IMR-90 (cell line): Measurements from ENCODE around the gene SLC9A7. TPM values are rescaled to one million over a fixed set of nuclear protein-coding genes. Genes with fewer than 3 reads are reported as not detected.
A peak's percentile ranks its signal among the peaks of the same experiment; 100 is the strongest.

ENCODE experiments used
- ATAC-seq: fragments of 200-7000 bp; cut with Tn5 transposase; 2 replicates; pipeline ENCODE4 v1.9.1; 2020; ENCODE audit warnings: low read depth, mild to moderate bottlenecking, moderate library complexity
- BruUV-seq: library from RNA; stranded (reverse); fragments of 400-500 nt; replicated peaks from 2 replicates; lab custom pipeline; 2021; lab: Mats Ljungman, UMichigan
- CTCF ChIA-PET: fragments of 300-600 bp; formaldehyde crosslinking; extraction: SDS; loops from one replicate; lab custom pipeline; 2021; ENCODE audit warnings: antibody characterized with exemption; lab: Yijun Ruan, JAX
- POLR2A ChIA-PET: fragments of 300-600 bp; sonication (Branson Sonifier 250); formaldehyde crosslinking; loops from one replicate; lab custom pipeline; 2022; ENCODE audit warnings: antibody characterized with exemption; ENCODE audit not compliant: unreplicated experiment; lab: Charles Lee
- DNase-seq: peaks from one replicate; pipeline ENCODE4 v3.0.0; 2013
- H2AFZ ChIP-seq: replicated peaks from 2 replicates; pipeline ENCODE3; 2013; ENCODE audit warnings: low read length, mild to moderate bottlenecking; ENCODE audit not compliant: poor library complexity
- H2AK5ac ChIP-seq: 2 replicates; pipeline ENCODE4 v1.6.1; 2013; ENCODE audit warnings: low read depth, low read length, inconsistent platforms
- H2AK9ac ChIP-seq: replicated peaks from 2 replicates; pipeline ENCODE3; 2013; ENCODE audit warnings: mild to moderate bottlenecking, low read depth, low read length, moderate library complexity; ENCODE audit not compliant: poor library complexity
- H2BK120ac ChIP-seq: 2 replicates; pipeline ENCODE4 v1.6.1; 2013; ENCODE audit warnings: low read depth, low read length, inconsistent platforms
- H2BK15ac ChIP-seq: 3 replicates; pipeline ENCODE4 v1.6.1; 2013; ENCODE audit warnings: low read depth, low read length, inconsistent platforms
- H2BK20ac ChIP-seq: 2 replicates; pipeline ENCODE4 v1.6.1; 2013; ENCODE audit warnings: low read depth, mild to moderate bottlenecking, inconsistent platforms, low read length, moderate library complexity
- H2BK5ac ChIP-seq: 2 replicates; pipeline ENCODE4 v1.6.1; 2013; ENCODE audit warnings: mild to moderate bottlenecking, low read depth, low read length, inconsistent platforms; ENCODE audit not compliant: poor library complexity, severe bottlenecking
- H3K14ac ChIP-seq: replicated peaks from 2 replicates; pipeline ENCODE4 v1.6.1; 2013; ENCODE audit warnings: low read depth, low read length, inconsistent platforms
- H3K18ac ChIP-seq: 2 replicates; pipeline ENCODE4 v1.6.1; 2013; ENCODE audit warnings: low read depth, low read length, control low read depth
- H3K23ac ChIP-seq: 2 replicates; pipeline ENCODE4 v1.6.1; 2013; ENCODE audit warnings: low read depth, low read length, inconsistent platforms
- H3K27ac ChIP-seq: 2 replicates; pipeline ENCODE4 v1.5.1; 2013; ENCODE audit warnings: mild to moderate bottlenecking, control low read depth, low read length; ENCODE audit not compliant: insufficient read depth
- H3K27me3 ChIP-seq: 2 replicates; pipeline ENCODE4 v1.6.1; 2013; ENCODE audit warnings: low read length; ENCODE audit not compliant: control insufficient read depth, insufficient read depth
- H3K36me3 ChIP-seq: 2 replicates; pipeline ENCODE4 v1.6.1; 2013; ENCODE audit warnings: low read length, mixed read lengths; ENCODE audit not compliant: control insufficient read depth, insufficient read depth
- H3K4ac ChIP-seq: 2 replicates; pipeline ENCODE4 v1.6.1; 2013; ENCODE audit warnings: low read depth, low read length, inconsistent platforms
- H3K4me1 ChIP-seq: 2 replicates; pipeline ENCODE4 v1.6.1; 2013; ENCODE audit warnings: low read length, mixed read lengths; ENCODE audit not compliant: control insufficient read depth, insufficient read depth
- H3K4me2 ChIP-seq: 2 replicates; pipeline ENCODE4 v1.6.1; 2013; ENCODE audit warnings: low read depth, mild to moderate bottlenecking, control low read depth, low read length, moderate library complexity
- H3K4me3 ChIP-seq: 2 replicates; pipeline ENCODE4 v1.5.1; 2013; ENCODE audit warnings: low read depth, mild to moderate bottlenecking, control low read depth, low read length, moderate library complexity; ENCODE audit not compliant: insufficient read depth
- H3K56ac ChIP-seq: 2 replicates; pipeline ENCODE4 v1.6.1; 2013; ENCODE audit warnings: low read length, inconsistent platforms; ENCODE audit not compliant: insufficient read depth; ENCODE audit errors: extremely low read depth
- H3K79me1 ChIP-seq, 2 experiments: 2 replicates each; pipeline ENCODE4 v1.6.1; 2013; ENCODE audit warnings: low read length in 2 of 2, inconsistent platforms in 1 of 2, low read depth in 1 of 2
- H3K9ac ChIP-seq: 2 replicates; pipeline ENCODE4 v1.6.1; 2013; ENCODE audit warnings: low read depth, low read length, control low read depth
- H3K9me1 ChIP-seq: 2 replicates; pipeline ENCODE4 v1.6.1; 2013; ENCODE audit warnings: low read length, inconsistent platforms; ENCODE audit not compliant: insufficient read depth
- H3K9me3 ChIP-seq: 2 replicates; pipeline ENCODE4 v1.6.1; 2013; ENCODE audit warnings: low read length; ENCODE audit not compliant: control insufficient read depth, insufficient read depth
- H4K20me1 ChIP-seq: 2 replicates; pipeline ENCODE4 v1.6.1; 2013; ENCODE audit warnings: low read length, inconsistent platforms; ENCODE audit not compliant: insufficient read depth
- H4K5ac ChIP-seq: 2 replicates; pipeline ENCODE4 v1.6.1; 2013; ENCODE audit warnings: mild to moderate bottlenecking, low read depth, low read length, control low read depth
- H4K8ac ChIP-seq, 2 experiments: 2 replicates each; pipeline ENCODE4 v1.6.1; 2013; ENCODE audit warnings: low read depth in 2 of 2, low read length in 2 of 2, control low read depth in 1 of 2, inconsistent platforms in 1 of 2
- H4K91ac ChIP-seq: 2 replicates; pipeline ENCODE4 v1.6.1; 2013; ENCODE audit warnings: low read depth, low read length, inconsistent platforms; ENCODE audit not compliant: insufficient read depth
- BHLHE40 ChIP-seq: fragments of 150-350 bp; IDR thresholded peaks from 2 replicates; pipeline ENCODE4 v1.6.1; 2016; ENCODE audit warnings: mild to moderate bottlenecking, low read depth, low read length
- CEBPB ChIP-seq: IDR thresholded peaks from 2 replicates; pipeline ENCODE4 v1.6.1; 2012; ENCODE audit warnings: low read depth, low read length, improper control_type of control experiment
- FOS ChIP-seq: fragments of 150-350 bp; IDR thresholded peaks from 2 replicates; pipeline ENCODE4 v1.6.1; 2016; ENCODE audit warnings: low read depth, low read length
- MAFK ChIP-seq: IDR thresholded peaks from 2 replicates; pipeline ENCODE4 v1.6.1; 2012; ENCODE audit warnings: low read depth, low read length, improper control_type of control experiment
- MAZ ChIP-seq: IDR thresholded peaks from 2 replicates; pipeline ENCODE4 v1.6.1; 2012; ENCODE audit warnings: low read depth, mild to moderate bottlenecking, low read length, improper control_type of control experiment, moderate library complexity, borderline replicate concordance
- POLR2A ChIP-seq: IDR thresholded peaks from 2 replicates; pipeline ENCODE4 v1.6.1; 2012; ENCODE audit warnings: mild to moderate bottlenecking, low read depth, low read length
- RAD21 ChIP-seq: IDR thresholded peaks from 2 replicates; pipeline ENCODE4 v1.6.1; 2012; ENCODE audit warnings: low read length, improper control_type of control experiment
- RCOR1 ChIP-seq: IDR thresholded peaks from 2 replicates; pipeline ENCODE4 v1.6.1; 2012; ENCODE audit warnings: mild to moderate bottlenecking, low read length, improper control_type of control experiment; ENCODE audit not compliant: insufficient replicate concordance
- RFX5 ChIP-seq: IDR thresholded peaks from 2 replicates; pipeline ENCODE4 v1.8.0; 2012; ENCODE audit warnings: low read depth, mild to moderate bottlenecking, low read length, moderate library complexity
- SMC3 ChIP-seq: fragments of 150-350 bp; IDR thresholded peaks from 2 replicates; pipeline ENCODE4 v1.6.1; 2016; ENCODE audit warnings: low read depth, mild to moderate bottlenecking, antibody characterized with exemption, low read length, moderate library complexity
- WGBS, 2 experiments: methylation state at CpG; one replicate each; pipeline versions ENCODE4 v1.1.5 to v1.1.7; 2013; ENCODE audit warnings: missing lambda C conversion rate in 2 of 2; ENCODE audit not compliant: insufficient read length in 1 of 2; ENCODE audit errors: extremely low coverage in 2 of 2; 5-methylcytosine and 5-hydroxymethylcytosine counted together
- dilution Hi-C: fragments of 300-500 bp; cut with HindIII; formaldehyde crosslinking; loops from one replicate; pipeline ENCODE4 v1.14.3; 2018; ENCODE audit warnings: low sequenced_read_pairs; ENCODE audit not compliant: unreplicated experiment
- in situ Hi-C: fragments of 300-500 bp; cut with MboI; formaldehyde crosslinking; loops from 3 replicates; pipeline ENCODE4 v1.14.3; 2019; ENCODE audit warnings: low sequenced_read_pairs, inconsistent platforms, mixed read lengths
- intact Hi-C: fragments of 100-400 bp; cut with micrococcal nuclease; formaldehyde crosslinking; loops from 2 replicates; pipeline ENCODE4 v1.10.0; 2022
- polyA plus RNA-seq, 3 experiments: library from polyadenylated mRNA; depleted of rRNA; stranded (reverse); fragments of >200 nt; gene quantifications; 2 replicates each; pipeline ENCODE4 v1.2.3, GENCODE V29; 2012; ENCODE audit warnings: low replicate concordance in 1 of 3
- total RNA-seq: library from RNA; depleted of rRNA; stranded (reverse); fragments of >200 nt; gene quantifications from 2 replicates; pipeline ENCODE4 v1.2.3, GENCODE V29; 2012
- TF ChIP-seq, protein P1 (sequence below): fragments of 150-350 bp; IDR thresholded peaks from 2 replicates; pipeline ENCODE4 v1.6.1; 2016; ENCODE audit warnings: low read depth, mild to moderate bottlenecking, low read length, moderate library complexity, borderline replicate concordance
- TF ChIP-seq, protein P2 (sequence below): conservative IDR thresholded peaks from 2 replicates; pipeline ENCODE4 v1.5.1; 2012; ENCODE audit warnings: mild to moderate bottlenecking, low read depth, low read length, improper control_type of control experiment
- TF ChIP-seq, protein P3 (sequence below): fragments of 150-350 bp; IDR thresholded peaks from 2 replicates; pipeline ENCODE4 v1.6.1; 2017; ENCODE audit warnings: mild to moderate bottlenecking, antibody characterized with exemption, low read length, low read depth

SLC9A7 gene
- total and polyA plus RNA-seq, 2 of the 4 experiments (the other 2 are of a cell fraction), result 14.4 to 76.4 TPM

DNA sequence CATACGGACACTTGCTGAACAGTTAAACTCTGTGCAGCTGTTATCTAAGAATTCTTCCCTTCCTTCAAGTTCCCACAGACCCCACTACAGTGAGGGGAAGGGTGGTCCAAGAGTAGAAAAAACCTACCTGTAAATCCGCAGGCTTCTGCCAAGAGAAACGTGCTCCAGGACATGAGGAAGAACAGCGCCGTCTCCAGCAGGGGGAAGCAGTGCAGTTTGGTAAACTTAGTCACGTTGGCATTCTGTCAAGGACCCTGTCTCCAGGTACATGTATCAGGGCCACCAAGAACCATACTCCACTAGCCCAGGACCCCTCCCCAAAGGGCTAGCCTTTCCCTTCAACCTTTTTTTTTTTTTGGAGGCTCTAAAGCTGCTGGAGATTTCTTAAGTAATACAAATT lies 105.4 kb downstream of the SLC9A7 start:
- no TSS peak for BruUV-seq
- no peak for ATAC-seq
- Histone ChIP-seq H3K4me1 (peaks cover 3% of the 10 kb centered on the region; the same call in 1 of the 2 replicates), H3K27me3 (peaks cover 3% of the 10 kb centered on the region; the same call in 1 of the 2 replicates), H3K9me1 (no peaks in the 10 kb centered on the region), H2BK20ac (no peak overlapping the region), H3K18ac (no peak overlapping the region), H3K9ac (no peak overlapping the region), H4K91ac (no peak overlapping the region), H3K27ac (no peak overlapping the region), H3K79me1 (no peaks in the 10 kb centered on the region), H2AFZ (no peak overlapping the region), H3K9me3 (no peaks in the 10 kb centered on the region), H2AK9ac (peak overlapping the region; percentile 55), H3K23ac (no peak overlapping the region), H3K56ac (no peak overlapping the region), H2BK15ac (no peak overlapping the region), H4K20me1 (no peaks in the 10 kb centered on the region), H3K36me3 (no peaks in the 10 kb centered on the region), H2BK5ac (no peak overlapping the region), H3K14ac (no peak overlapping the region), H4K8ac (no peak overlapping the region), H4K5ac (no peak overlapping the region), H2AK5ac (no peak overlapping the region), H3K4ac (no peak overlapping the region), H3K4me2 (no peak overlapping the region), H3K4me3 (no peak overlapping the region), H2BK120ac (no peak overlapping the region)
- ChIA-PET POLR2A (no interaction called here), CTCF (no interaction called here)
- in situ Hi-C loops, result no loop called here
- intact Hi-C loops, result no loop called here
- TF ChIP-seq BHLHE40 (no peak), MAFK (no peak), RFX5 (no peak), CEBPB (no peak), RCOR1 (no peak), POLR2A (no peak), MAZ (no peak), RAD21 (no peak), FOS (no peak), SMC3 (no peak)
- TF ChIP-seq, protein P1, sequence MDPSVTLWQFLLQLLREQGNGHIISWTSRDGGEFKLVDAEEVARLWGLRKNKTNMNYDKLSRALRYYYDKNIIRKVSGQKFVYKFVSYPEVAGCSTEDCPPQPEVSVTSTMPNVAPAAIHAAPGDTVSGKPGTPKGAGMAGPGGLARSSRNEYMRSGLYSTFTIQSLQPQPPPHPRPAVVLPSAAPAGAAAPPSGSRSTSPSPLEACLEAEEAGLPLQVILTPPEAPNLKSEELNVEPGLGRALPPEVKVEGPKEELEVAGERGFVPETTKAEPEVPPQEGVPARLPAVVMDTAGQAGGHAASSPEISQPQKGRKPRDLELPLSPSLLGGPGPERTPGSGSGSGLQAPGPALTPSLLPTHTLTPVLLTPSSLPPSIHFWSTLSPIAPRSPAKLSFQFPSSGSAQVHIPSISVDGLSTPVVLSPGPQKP, result no peak
- TF ChIP-seq, protein P2, sequence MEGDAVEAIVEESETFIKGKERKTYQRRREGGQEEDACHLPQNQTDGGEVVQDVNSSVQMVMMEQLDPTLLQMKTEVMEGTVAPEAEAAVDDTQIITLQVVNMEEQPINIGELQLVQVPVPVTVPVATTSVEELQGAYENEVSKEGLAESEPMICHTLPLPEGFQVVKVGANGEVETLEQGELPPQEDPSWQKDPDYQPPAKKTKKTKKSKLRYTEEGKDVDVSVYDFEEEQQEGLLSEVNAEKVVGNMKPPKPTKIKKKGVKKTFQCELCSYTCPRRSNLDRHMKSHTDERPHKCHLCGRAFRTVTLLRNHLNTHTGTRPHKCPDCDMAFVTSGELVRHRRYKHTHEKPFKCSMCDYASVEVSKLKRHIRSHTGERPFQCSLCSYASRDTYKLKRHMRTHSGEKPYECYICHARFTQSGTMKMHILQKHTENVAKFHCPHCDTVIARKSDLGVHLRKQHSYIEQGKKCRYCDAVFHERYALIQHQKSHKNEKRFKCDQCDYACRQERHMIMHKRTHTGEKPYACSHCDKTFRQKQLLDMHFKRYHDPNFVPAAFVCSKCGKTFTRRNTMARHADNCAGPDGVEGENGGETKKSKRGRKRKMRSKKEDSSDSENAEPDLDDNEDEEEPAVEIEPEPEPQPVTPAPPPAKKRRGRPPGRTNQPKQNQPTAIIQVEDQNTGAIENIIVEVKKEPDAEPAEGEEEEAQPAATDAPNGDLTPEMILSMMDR, result no peak
- TF ChIP-seq, protein P3, sequence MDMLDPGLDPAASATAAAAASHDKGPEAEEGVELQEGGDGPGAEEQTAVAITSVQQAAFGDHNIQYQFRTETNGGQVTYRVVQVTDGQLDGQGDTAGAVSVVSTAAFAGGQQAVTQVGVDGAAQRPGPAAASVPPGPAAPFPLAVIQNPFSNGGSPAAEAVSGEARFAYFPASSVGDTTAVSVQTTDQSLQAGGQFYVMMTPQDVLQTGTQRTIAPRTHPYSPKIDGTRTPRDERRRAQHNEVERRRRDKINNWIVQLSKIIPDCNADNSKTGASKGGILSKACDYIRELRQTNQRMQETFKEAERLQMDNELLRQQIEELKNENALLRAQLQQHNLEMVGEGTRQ, result no peak
- 69% methylated on average over 4 of the region's 6 CpGs; no CpG with 5 or more reads in 1 of the 2 experiments for WGBS, 2 experiments
- peak; percentile 4 for DNase-seq
- dilution Hi-C loops, result no loop called here
